ENCODE data around the gene ZYG11A. TPM values are rescaled to one million over a fixed set of nuclear protein-coding genes. Genes with fewer than 3 reads are reported as not detected.

Gene ZYG11A
- total RNA-seq, 2 experiments from 2014 or later: 0.11 to 0.16 TPM

- H3K36me3 Mint-ChIP-seq (ENCODE audit: low read depth): peaks cover 34% of the 10 kb centered on the region
- no peaks in the 10 kb centered on the region for H3K9me3 Mint-ChIP-seq
- TF ChIP-seq CTCF (IDR thresholded peaks at IDR 0.05): no peak
- intact Hi-C loops (cut with DNase I, micrococcal nuclease): no loop called here
- no peak overlapping the region for H3K4me3 Mint-ChIP-seq
- H3K27me3 ChIP-seq (ENCODE audit: control insufficient read depth in 1 of 2, insufficient read depth in 2 of 2, low read length in 2 of 2): no peaks in the 10 kb centered on the region
- H3K36me3 ChIP-seq (ENCODE audit: insufficient read depth, low read length): peaks cover 14% of the 10 kb centered on the region
- DNase-seq: no peak
- H3K27ac Mint-ChIP-seq: no peak overlapping the region
- H3K4me1 ChIP-seq (ENCODE audit: insufficient read depth, low read length): no peaks in the 10 kb centered on the region
- POLR2A ChIA-PET: no interaction called here
- H3K4me1 Mint-ChIP-seq (ENCODE audit: low read depth): peaks cover 7% of the 10 kb centered on the region
- no peak overlapping the region for H3K27ac ChIP-seq (ENCODE audit: low read depth in 1 of 2, low read length in 2 of 2)
- no peak overlapping the region for H3K4me3 ChIP-seq (ENCODE audit: low read length)
- no peaks in the 10 kb centered on the region for H3K27me3 Mint-ChIP-seq
- H3K9me3 ChIP-seq (ENCODE audit: control insufficient read depth in 1 of 2, insufficient read depth in 1 of 2, low read length in 2 of 2): no peaks in the 10 kb centered on the region
- ATAC-seq (ENCODE audit: poor library complexity): peak; percentile 55
- CTCF ChIA-PET: no interaction called here
These were observed 71.0 kb downstream of the ZYG11A start for GRCh38 chr1:52913537-52913936.

GRCh38 chr1:52914463-52914862 is 71.9 kb downstream of the ZYG11A start:
- CTCF ChIA-PET: no interaction called here
- H3K36me3 Mint-ChIP-seq (ENCODE audit: low read depth): peaks cover 27% of the 10 kb centered on the region
- POLR2A ChIA-PET: no interaction called here

GRCh38 chr1:52915211-52915854 is 72.8 kb downstream of the ZYG11A start:
- Histone ChIP-seq H3K4me3 (ENCODE audit: low read length) (no peak overlapping the region), H3K27ac (ENCODE audit: low read depth in 1 of 2, low read length in 2 of 2) (no peak overlapping the region), H3K36me3 (ENCODE audit: insufficient read depth, low read length) (peaks cover 14% of the 10 kb centered on the region), H3K9me3 (ENCODE audit: control insufficient read depth in 1 of 2, insufficient read depth in 1 of 2, low read length in 2 of 2) (no peaks in the 10 kb centered on the region), H3K27me3 (ENCODE audit: control insufficient read depth in 1 of 2, insufficient read depth in 2 of 2, low read length in 2 of 2) (no peaks in the 10 kb centered on the region), H3K4me1 (ENCODE audit: insufficient read depth, low read length) (peaks cover 8% of the 10 kb centered on the region)
- Mint-ChIP-seq H3K27ac (no peak overlapping the region), H3K4me3 (no peak overlapping the region), H3K36me3 (ENCODE audit: low read depth) (peaks cover 19% of the 10 kb centered on the region), H3K4me1 (ENCODE audit: low read depth) (peaks cover 23% of the 10 kb centered on the region), H3K27me3 (no peaks in the 10 kb centered on the region), H3K9me3 (no peaks in the 10 kb centered on the region)
- intact Hi-C loops (cut with DNase I, micrococcal nuclease): no loop called here
- POLR2A ChIA-PET: no interaction called here
- no peak for TF ChIP-seq CTCF (IDR thresholded peaks at IDR 0.05)
- ATAC-seq (ENCODE audit: poor library complexity) (no peak), DNase-seq (no peak)
- CTCF ChIA-PET: no interaction called here

More at GRCh38 chr1:52914463-52914862, 71.9 kb downstream of the ZYG11A start:
- no peak for TF ChIP-seq CTCF (IDR thresholded peaks at IDR 0.05)
- peaks cover 14% of the 10 kb centered on the region for H3K36me3 ChIP-seq (ENCODE audit: insufficient read depth, low read length)
- no peak overlapping the region for H3K27ac ChIP-seq (ENCODE audit: low read depth in 1 of 2, low read length in 2 of 2)
- Mint-ChIP-seq H3K27me3 (no peaks in the 10 kb centered on the region), H3K4me3 (no peak overlapping the region), H3K27ac (no peak overlapping the region), H3K9me3 (no peaks in the 10 kb centered on the region), H3K4me1 (ENCODE audit: low read depth) (peaks cover 14% of the 10 kb centered on the region)
- H3K4me3 ChIP-seq (ENCODE audit: low read length): no peak overlapping the region
- H3K27me3 ChIP-seq (ENCODE audit: control insufficient read depth in 1 of 2, insufficient read depth in 2 of 2, low read length in 2 of 2): no peaks in the 10 kb centered on the region
- no peaks in the 10 kb centered on the region for H3K9me3 ChIP-seq (ENCODE audit: control insufficient read depth in 1 of 2, insufficient read depth in 1 of 2, low read length in 2 of 2)
- DNase-seq: no peak
- intact Hi-C loops (cut with DNase I, micrococcal nuclease): no loop called here
- peaks cover 1% of the 10 kb centered on the region for H3K4me1 ChIP-seq (ENCODE audit: insufficient read depth, low read length)
- no peak for ATAC-seq (ENCODE audit: poor library complexity)
